HG03469 (cell line): ENCODE measurements around the gene KRTAP5-3.
"Not testable (repeated sequence)": the region's sequence is repeated elsewhere in the genome, so short reads cannot be mapped to it uniquely, and the experiment has no call there.

Experiments used
- ATAC-seq: cut with Tn5 transposase; IDR thresholded peaks from one replicate; pipeline ENCODE4 v1.9.1; 2021; ENCODE audit warnings: mild to moderate bottlenecking, moderate library complexity, moderate number of reproducible peaks; ENCODE audit not compliant: unreplicated experiment

Gene KRTAP5-3

GRCh38 chr11:1622086-1622485 is 13.8 kb upstream of the KRTAP5-3 start, which contains the start of gene KRTAP5-4:
Gene KRTAP5-4 (minus strand): TSS chr11:1622138. CDS start chr11:1622093, 45 bp downstream.
- no peak for ATAC-seq

DNA sequence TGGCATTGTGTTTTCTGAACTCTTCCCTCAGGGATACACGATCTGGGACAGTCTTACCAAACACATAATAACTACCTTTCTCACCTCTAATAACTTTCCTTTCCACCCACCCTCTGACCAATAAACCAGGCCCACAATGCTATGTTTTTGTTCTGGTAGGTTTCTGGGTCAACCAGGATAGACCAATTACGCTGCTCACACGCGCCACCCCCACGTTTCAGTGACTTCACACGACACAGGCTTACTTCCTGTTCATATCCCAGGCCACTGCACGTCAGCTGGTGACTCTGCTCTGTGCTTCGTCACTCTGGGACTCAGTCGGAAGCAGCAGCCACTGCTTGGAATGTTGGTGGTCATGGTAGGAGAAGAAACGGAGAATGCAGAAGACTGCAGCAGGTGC is 11.2 kb upstream of the KRTAP5-3 start:
- ATAC-seq: no peak

GRCh38 chr11:1618231-1618630 is 10.0 kb upstream of the KRTAP5-3 start:
- ATAC-seq: no peak

DNA sequence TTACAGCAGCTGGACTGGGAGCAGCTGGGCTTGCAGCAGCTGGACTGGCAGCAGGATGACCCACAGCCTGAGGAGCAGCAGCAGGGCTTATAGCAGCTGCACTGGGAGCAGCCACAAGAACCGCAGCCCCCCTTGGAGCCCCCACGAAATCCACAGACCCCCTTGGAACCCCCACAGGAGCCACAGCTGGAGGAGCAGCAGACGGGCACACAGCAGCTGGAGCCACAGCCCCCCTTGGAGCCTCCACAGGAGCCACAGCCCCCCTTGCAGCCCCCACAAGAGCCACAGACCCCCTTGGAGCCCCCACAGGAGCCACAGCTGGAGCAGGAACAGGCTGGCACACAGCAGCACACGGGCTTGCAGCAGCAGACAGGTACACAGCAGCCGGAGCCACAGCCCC is 362 bp downstream of the KRTAP5-3 start:
- ATAC-seq: not testable (repeated sequence)

GRCh38 chr11:1607156-1607845 is 962 bp downstream of the KRTAP5-3 start:
- ATAC-seq: not testable (repeated sequence)

- ATAC-seq: not testable (repeated sequence)
Measured at GRCh38 chr11:1605923-1606322, 2.3 kb downstream of the KRTAP5-3 start.

DNA sequence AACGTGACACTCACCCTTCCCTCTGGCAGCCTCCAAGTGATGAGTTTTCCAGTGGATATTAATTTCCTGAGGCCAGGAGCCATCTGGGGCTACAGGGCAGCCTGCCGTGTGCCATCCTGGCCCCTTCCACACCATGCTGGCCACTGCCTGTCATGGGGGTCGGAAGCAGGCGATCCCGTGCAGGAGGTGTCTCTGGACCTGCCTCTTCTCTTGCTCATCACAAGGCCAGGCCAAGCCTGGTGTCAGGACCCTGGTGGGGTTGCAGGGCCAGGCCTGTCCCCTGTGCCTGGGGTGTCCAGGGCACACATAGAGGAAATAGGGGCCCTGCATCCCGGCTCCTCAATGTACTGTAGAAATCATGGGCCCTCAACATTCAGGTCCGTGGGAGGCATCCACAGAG is 3.6 kb downstream of the KRTAP5-3 start:
- no peak for ATAC-seq

GRCh38 chr11:1604181-1604580 is 4.1 kb downstream of the KRTAP5-3 start:
- ATAC-seq: no peak

DNA sequence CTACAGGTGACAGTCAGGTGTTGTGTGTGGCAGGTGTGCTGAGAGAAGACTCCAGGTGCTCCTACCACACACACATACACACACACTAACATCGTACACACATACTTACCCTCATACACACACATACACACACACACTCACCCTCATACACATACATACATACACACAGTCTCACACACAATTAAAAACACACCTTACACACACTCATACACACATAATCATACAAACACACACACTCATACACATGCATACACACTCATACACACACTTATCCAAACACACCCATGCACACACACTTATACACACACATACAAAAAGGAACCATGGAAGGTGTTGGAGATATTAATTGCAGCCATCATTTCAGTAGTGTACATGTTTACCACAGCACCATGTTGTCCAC is 4.6 kb downstream of the KRTAP5-3 start:
- no peak for ATAC-seq

DNA sequence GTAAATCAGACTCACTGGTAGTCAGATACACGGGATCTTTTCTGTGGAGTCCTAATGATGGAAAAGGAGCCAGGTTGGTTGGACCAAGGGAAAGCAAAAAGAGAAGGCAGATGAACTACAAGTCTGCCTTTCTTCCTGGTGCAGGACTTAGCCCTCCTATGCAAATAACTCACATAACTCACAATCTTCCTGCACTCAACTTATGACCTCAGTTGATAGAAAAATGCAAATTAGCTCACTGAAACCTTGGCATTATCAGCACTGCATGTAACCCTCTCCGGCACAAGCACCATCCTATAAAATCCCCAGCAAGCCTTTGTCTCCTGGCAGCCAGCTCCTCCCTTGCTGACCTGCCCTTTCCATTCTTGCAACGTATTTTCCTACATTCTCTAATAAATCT is 6.6 kb downstream of the KRTAP5-3 start:
- ATAC-seq: not testable (repeated sequence)

DNA sequence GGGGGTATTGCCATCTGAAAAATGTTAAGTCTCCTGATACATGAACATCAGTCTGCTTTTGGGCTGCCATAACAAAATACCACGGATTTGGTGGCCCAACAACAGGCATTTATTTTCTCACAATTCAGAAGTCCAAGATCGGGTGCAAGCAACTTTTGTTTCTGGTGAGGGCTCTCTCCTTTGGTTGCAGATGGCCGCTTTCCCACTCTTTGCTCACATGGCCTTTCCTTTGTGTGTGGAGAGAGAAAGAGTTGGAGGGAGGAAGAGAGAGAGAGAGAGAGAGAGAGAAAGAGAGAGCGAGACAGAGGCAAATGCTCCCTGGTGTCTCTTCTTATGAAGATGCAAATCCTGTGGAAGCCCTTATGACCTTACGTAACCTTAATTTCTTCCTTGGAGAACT is 7.6 kb downstream of the KRTAP5-3 start:
- ATAC-seq: no peak

- no peak for ATAC-seq
Measured at GRCh38 chr11:1598816-1599215, 9.4 kb downstream of the KRTAP5-3 start.

DNA sequence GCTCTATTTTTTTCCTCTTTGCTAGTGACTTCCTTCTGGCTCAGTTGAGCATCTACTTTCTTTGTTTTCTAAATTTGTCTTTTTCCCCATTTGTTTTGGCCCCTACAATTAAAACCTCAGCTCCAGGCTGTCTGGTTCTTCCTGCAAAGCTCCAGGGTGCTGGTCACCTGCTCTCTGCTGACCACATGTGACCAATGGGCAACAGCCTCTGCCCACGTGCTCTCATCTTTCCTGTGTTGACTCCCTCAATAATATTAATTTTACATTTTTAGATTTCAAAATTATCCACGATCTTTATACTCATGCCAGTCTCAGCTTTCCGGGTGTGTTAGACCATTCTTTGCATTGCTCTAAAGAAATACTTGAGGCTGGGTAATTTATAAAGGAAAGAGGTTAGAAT is 9.9 kb downstream of the KRTAP5-3 start:
- ATAC-seq: not testable (repeated sequence)

DNA sequence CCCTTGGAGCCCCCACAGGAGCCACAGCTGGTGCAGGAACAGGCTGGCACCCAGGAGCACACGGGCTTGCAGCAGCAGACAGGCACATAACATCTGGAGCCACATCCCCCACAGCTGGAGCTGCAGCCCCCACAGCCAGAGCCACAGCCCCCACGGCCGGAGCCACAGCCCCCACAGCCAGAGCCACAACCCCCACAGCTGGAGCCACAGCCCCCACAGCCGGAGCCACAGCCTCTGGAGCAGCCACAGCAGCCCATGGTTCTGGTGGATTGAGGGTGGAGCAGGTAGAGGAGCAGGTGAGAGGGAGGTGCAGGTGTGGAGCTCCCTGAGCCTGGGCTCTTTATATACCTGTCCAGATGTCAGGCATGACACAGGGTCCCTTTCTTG is 10.3 kb downstream of the KRTAP5-3 start, which contains the start of gene KRTAP5-2:
TSS of gene KRTAP5-2 (minus strand) at position 301 of the 387 bp plus-strand sequence. CDS start at position 257, 44 bp downstream.
- ATAC-seq: no peak

DNA sequence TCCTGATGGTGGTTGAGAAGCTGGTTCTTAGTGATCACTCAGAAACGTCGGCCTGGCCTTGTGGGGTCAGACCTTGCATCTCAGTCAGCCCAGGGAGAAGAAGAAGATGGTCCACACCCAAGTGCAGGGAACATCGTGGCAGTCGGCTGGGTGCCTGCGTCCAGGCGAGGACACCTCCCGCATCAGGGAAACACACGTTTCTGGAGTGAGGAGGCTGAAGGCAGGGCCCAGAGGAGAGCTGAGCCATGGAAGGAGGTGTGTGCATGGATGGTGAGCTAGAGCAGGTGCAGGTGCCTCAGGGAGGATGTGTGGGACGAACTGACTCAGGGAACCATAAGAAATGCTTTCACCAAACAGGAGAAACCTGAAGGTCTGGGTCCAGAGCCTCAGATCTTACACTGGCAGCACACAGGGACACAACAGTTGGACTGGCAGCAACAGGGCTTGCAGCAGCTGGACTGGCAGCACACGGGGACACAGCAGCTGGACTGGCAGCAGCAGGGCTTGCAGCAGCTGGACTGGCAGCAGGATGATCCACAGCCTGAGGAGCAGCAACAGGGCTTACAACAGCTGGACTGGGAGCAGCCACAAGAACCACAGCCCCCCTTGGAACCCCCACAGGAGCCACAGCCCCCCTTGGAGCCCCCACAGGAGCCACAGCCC is 10.8 kb downstream of the KRTAP5-3 start:
- no peak for ATAC-seq

DNA sequence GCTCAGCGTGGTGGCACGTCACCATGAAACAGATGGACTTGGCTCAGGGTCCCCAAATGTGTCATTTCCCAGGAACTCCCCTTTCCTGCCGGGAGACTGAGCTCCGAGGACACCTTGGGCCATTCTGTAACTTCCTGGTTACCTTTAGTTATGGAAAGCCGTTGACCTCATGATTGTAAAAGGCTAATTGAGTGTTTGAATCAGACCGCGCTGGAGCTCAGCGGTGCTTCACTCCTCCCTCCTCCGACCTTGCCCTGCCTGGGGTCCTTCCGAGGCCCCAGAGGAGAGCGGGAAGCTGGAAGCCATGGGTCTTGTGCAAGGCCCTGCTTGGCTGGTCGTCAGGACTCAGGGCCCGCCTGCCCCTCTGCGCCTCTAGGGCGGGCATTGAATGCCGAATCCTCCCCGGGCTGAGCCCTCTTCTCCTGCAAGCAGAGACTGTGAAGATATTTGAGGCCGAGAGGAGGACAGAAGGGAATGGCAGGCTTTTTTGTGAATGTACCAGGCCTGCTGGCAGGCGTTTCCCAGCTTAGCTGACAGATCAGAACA is 11.6 kb downstream of the KRTAP5-3 start:
- not testable (repeated sequence) for ATAC-seq

DNA sequence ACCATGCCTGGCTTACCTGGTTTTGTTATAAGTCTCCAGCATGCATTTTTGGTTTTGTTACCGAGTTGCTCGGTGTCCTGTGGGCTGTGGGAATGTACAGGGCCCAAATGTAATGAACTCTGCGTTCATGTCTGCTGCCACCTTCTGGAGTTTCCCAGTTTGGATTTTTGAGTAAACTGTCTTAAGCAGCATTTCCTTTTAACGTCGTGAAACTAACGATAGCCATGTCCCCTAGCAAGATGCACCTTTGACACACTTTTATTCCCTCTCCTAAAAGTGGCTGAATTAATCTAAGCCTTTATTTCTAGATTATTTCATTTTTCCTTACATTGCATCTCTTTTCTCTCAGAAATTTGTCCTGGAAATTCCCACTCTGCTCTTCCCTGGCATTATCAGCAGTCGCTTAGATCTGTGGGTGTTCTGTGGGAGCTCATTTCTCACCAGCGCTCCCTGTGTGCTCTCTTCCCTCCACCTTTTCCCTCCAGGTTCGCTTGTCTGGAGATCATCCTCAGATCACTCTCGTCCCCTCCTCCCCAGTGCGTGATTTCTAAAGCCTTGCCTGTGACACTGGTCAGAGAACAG is 12.2 kb downstream of the KRTAP5-3 start:
- ATAC-seq: not testable (repeated sequence)

- no peak for ATAC-seq
Measured at GRCh38 chr11:1592628-1593027, 15.6 kb downstream of the KRTAP5-3 start.

- ATAC-seq: no peak
Measured at GRCh38 chr11:1589996-1590395, 18.3 kb downstream of the KRTAP5-3 start.

GRCh38 chr11:1589191-1589963 is 18.9 kb downstream of the KRTAP5-3 start:
- not testable (repeated sequence) for ATAC-seq

GRCh38 chr11:1586699-1587098 is 21.6 kb downstream of the KRTAP5-3 start:
- no peak for ATAC-seq
